T-helper 2 cell (primary cell): ENCODE measurements around the gene PDLIM5.
"Not testable (repeated sequence)": the region's sequence is repeated elsewhere in the genome, so short reads cannot be mapped to it uniquely, and the experiment has no call there.

ENCODE experiments used
- DNase-seq, 5 experiments: peaks; one replicate each; pipeline versions ENCODE4 v3.0.0 to v3.0.0-alpha.2; 2012 to 2022

The PDLIM5 gene

GRCh38 chr4:94533405-94534223 lies 81.9 kb downstream of the PDLIM5 start:
- no peak for DNase-seq

GRCh38 chr4:94534401-94535312 lies 82.9 kb downstream of the PDLIM5 start:
- no peak for DNase-seq

DNA sequence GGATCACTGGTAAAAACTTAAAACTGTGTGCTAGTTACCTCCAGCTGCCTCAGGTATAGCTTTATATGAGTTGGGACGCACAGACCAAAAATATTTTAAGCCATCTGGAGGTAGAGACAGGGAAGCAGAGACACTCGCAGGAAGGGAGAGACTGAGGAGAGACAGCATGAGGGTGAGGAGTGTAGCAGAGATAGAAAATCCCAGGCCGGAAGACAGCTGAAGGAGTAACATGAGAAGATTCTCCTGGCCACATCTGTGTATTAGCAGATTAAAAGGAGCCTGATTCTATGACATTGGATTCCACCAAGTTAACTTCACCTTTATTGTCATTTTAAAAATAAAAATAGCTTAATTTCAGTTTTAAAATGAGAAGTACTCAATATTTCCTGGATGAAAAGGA lies 84.3 kb downstream of the PDLIM5 start:
- DNase-seq: no peak

- no peak for DNase-seq
Observed at GRCh38 chr4:94536649-94537469, 85.1 kb downstream of the PDLIM5 start.

DNA sequence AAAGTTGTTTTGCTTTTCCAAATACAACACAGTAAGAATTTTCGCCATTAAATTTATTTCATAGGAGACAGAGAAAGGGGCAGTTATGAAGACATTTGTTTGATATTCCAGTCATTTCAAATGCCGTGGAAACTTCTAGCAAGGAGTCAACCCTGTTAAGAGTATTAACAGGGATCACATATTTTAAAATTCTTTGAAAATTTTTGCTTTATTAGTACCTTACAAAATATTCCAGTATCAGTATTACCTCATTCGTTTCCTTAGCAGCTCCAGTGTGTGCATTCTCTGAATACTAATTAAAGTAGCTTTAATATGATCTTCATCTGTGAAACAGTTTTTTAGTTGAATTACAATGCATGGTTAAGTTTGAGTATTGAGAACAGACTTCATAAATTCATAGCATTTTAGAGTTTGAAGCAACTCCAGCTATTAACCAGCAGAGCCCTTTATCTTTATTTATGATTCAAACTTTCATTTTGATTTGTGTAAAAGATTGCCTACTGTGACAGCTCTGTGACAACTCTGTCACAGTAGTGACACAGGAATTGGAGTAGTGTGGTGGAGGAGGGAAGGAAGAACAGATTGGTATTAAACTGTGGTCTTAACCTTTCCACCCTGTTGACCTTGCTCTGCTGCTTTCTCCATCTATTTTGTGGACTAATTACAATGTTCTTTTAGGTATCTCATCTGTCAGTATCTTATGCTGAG lies 86.3 kb downstream of the PDLIM5 start:
- no peak for DNase-seq

DNA sequence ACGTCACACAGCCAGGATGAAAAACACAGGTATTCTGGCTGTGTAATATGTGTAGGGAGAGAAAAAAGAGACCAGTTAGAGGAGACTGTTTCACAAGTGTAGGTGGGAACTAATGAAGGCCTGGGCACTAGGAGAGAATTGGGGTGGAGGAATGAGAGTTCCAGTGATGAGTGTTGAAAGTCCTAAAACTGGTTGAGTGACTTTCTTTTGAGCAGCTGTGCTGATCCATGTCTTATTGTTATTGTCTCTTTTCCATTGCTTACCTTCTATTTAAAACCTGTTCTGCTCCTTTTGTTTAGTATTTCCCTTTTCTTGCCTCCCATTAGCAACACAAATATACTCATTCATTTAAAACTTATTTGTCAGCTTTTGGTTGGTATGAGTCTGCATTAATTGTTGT lies 88.7 kb downstream of the PDLIM5 start:
- no peak for DNase-seq

- DNase-seq: no peak
Observed at GRCh38 chr4:94544811-94545210, 93.1 kb downstream of the PDLIM5 start.

DNA sequence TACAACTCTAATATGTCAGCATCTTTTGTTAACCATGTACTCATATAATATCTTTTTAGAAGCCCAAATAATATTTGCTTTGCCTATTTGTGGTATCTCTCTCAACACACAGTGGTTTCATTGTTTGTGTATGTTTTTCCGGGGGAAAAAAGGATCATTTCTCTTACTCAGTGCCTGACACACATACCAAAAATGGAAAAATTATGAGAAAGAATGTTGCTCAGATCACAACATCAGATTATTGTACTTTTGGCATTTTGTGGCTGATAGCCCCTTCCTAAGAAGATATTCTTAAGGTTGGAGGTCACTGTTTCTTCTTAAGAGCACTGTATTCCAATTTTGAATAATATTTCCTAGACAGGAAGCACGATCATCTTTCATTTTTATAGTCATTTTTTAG lies 93.6 kb downstream of the PDLIM5 start:
- DNase-seq: no peak

- DNase-seq: no peak
Observed at GRCh38 chr4:94546949-94547348, 95.2 kb downstream of the PDLIM5 start.

- DNase-seq: no peak
Observed at GRCh38 chr4:94548571-94548970, 96.8 kb downstream of the PDLIM5 start.

DNA sequence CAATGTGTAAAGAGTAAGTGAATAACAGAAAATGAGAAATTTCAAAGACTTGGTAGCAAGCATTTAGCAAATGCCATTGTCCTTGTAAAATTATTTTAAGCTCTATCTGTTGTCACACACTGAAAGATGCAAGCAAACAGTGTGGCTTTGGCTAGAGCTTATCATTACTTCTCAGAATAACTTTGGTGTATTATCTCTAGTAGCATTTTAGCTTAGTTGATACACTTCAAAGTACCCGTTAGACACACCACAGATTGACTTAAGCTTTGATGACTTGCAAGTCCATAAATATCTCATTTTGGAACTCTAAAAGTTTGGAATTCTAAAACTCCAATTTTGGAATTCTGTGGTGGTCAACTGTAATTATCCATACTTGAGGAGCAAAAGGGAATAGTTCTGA lies 98.6 kb downstream of the PDLIM5 start:
- no peak for DNase-seq

DNA sequence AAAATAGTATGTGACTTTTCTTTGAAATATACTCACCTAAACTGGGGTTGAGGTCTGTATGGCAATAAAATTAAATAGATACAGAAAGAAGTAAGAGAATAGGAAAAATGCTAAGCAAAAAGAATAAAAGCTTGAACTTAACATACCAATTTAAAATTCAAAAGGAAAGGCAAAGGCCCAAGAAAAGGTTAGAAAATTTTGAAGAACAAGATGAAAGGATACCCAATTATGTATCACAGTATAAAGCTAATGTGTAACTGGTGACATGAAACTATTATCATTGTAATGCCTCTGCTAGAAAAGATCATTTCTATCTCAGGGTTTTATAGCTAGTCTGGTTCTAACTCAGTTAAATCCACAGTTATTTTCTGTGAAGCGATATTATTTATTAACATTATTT lies 99.1 kb downstream of the PDLIM5 start:
- DNase-seq: no peak

GRCh38 chr4:94551643-94552564 lies 100.2 kb downstream of the PDLIM5 start:
- no peak for DNase-seq

DNA sequence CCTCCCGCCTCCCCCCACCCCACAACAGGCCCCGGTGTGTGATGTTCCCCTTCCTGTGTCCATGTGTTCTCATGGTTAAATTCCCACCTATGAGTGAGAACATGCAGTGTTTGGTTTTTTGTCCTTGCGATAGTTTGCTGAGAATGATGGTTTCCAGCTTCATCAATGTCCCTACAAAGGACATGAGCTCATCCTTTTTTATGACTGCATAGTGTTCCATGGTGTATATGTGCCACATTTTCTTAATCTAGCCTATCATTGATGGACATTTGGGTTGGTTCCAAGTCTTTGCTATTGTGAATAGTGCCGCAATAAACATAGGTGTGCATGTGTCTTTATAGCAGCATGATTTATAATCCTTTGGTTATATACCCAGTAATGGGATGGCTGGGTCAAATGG lies 104.3 kb downstream of the PDLIM5 start:
- not testable (repeated sequence) for DNase-seq

- DNase-seq: not testable (repeated sequence)
Observed at GRCh38 chr4:94557632-94558031, 105.9 kb downstream of the PDLIM5 start.

DNA sequence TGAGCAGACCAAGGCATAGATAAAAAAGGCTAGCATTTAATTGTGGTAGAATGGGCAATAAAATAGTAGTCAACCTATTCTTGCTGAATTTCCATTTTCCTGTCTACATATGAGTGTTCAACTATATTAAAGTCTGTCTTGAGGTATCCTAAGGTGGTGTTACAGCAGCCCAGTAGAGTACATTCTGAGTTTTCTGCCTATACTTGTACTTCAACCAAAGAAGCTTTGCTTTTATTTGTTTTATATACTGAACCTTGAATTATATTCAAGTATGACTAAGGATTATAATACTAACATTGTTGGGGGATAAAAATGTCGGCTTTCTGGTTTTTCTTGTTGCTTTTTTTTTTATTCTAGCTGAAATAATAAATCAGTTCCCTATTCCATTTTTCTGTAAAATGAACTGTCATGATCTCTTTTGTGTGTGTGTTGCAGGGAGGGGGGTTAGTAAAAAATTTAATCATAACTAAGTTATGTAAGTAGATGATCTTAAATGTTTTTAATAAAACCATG lies 106.7 kb downstream of the PDLIM5 start:
- DNase-seq: no peak

GRCh38 chr4:94559351-94559806 lies 107.6 kb downstream of the PDLIM5 start:
- DNase-seq: no peak

GRCh38 chr4:94561249-94562024 lies 109.7 kb downstream of the PDLIM5 start:
- DNase-seq: peak in 1 of 5 experiments; percentile 25

- no peak for DNase-seq
Observed at GRCh38 chr4:94562285-94562684, 110.5 kb downstream of the PDLIM5 start.

GRCh38 chr4:94564252-94564651 lies 112.5 kb downstream of the PDLIM5 start:
- no peak for DNase-seq
